Keratinocyte (primary cell): ENCODE measurements around the gene ACADL. TPM values are rescaled to one million over a fixed set of nuclear protein-coding genes. Genes with fewer than 3 reads are reported as not detected.

Experiments
- DNase-seq: peaks from one replicate; pipeline ENCODE4 v3.0.0-alpha.2; 2011; ENCODE audit warnings: low read depth, missing footprints, low spot score
- FAIRE-seq: peaks from 2 replicates; lab custom pipeline; 2011; peaks lifted over from hg19 to GRCh38; lab: Jason Lieb, UNC
- H2AFZ ChIP-seq: 2 replicates; pipeline ENCODE4 v1.6.0; 2012; ENCODE audit warnings: low read length, control low read depth, inconsistent platforms; ENCODE audit not compliant: control insufficient read depth
- H3K27ac ChIP-seq: 2 replicates; pipeline ENCODE4 v1.5.1; 2011; ENCODE audit warnings: low read length; ENCODE audit not compliant: control insufficient read depth, insufficient read depth
- H3K27me3 ChIP-seq: 3 replicates; pipeline ENCODE4 v1.6.0; 2011; ENCODE audit warnings: low read length; ENCODE audit not compliant: control insufficient read depth, insufficient read depth; ENCODE audit errors: extremely low read depth
- H3K36me3 ChIP-seq, 2 experiments: 2 replicates in 1 of 2; 3 replicates in 1 of 2; pipeline ENCODE4 v1.5.1; 2011; ENCODE audit warnings: low read length in 2 of 2, mild to moderate bottlenecking in 1 of 2; ENCODE audit not compliant: control insufficient read depth in 2 of 2, insufficient read depth in 2 of 2; ENCODE audit errors: extremely low read depth in 1 of 2
- H3K4me1 ChIP-seq: 3 replicates; pipeline ENCODE4 v1.5.1; 2011; ENCODE audit warnings: low read length; ENCODE audit not compliant: control insufficient read depth, insufficient read depth; ENCODE audit errors: extremely low read depth
- H3K4me2 ChIP-seq: 3 replicates; pipeline ENCODE4 v1.6.0; 2011; ENCODE audit warnings: low read depth, low read length; ENCODE audit not compliant: control insufficient read depth, insufficient read depth; ENCODE audit errors: extremely low read depth
- H3K4me3 ChIP-seq, 3 experiments: fragments of 200-600 bp in 1 of 3; sonication (generic) in 1 of 3; 2 replicates in 2 of 3; 3 replicates in 1 of 3; pipeline ENCODE4 v1.5.1; 2011 to 2016; ENCODE audit warnings: low read length in 3 of 3, mild to moderate bottlenecking in 3 of 3, control low read depth in 2 of 3, inconsistent platforms in 1 of 3, low read depth in 1 of 3, mixed read lengths in 1 of 3, mixed run types in 1 of 3, moderate library complexity in 1 of 3; ENCODE audit not compliant: control insufficient read depth in 2 of 3, insufficient read depth in 2 of 3; ENCODE audit errors: extremely low read depth in 1 of 3
- H3K79me2 ChIP-seq: 2 replicates; pipeline ENCODE4 v1.6.0; 2012; ENCODE audit warnings: low read length; ENCODE audit not compliant: control insufficient read depth, insufficient read depth
- H3K9ac ChIP-seq: 3 replicates; pipeline ENCODE4 v1.6.0; 2011; ENCODE audit warnings: low read length; ENCODE audit not compliant: control insufficient read depth, insufficient read depth; ENCODE audit errors: extremely low read depth
- H3K9me1 ChIP-seq: 3 replicates; pipeline ENCODE4 v1.6.0; 2011; ENCODE audit warnings: low read length; ENCODE audit not compliant: control insufficient read depth, insufficient read depth; ENCODE audit errors: extremely low read depth
- H3K9me3 ChIP-seq: 2 replicates; pipeline ENCODE4 v1.5.1; 2012; ENCODE audit warnings: low read depth, low read length; ENCODE audit not compliant: control insufficient read depth
- H4K20me1 ChIP-seq: 3 replicates; pipeline ENCODE4 v1.6.0; 2011; ENCODE audit warnings: low read length; ENCODE audit not compliant: control insufficient read depth, insufficient read depth; ENCODE audit errors: extremely low read depth
- CTCF ChIP-seq, 3 experiments: IDR thresholded peaks in 1 of 3; conservative IDR thresholded peaks in 1 of 3; optimal IDR thresholded peaks in 1 of 3; 2 replicates in 2 of 3; 3 replicates in 1 of 3; pipeline versions ENCODE3 to v1.5.1; 2011; ENCODE audit warnings: low read length in 3 of 3, mild to moderate bottlenecking in 3 of 3, moderate library complexity in 2 of 3, control low read depth in 1 of 3, inconsistent platforms in 1 of 3; ENCODE audit not compliant: insufficient read depth in 2 of 3; ENCODE audit errors: extremely low read depth in 1 of 3
- EZH2 ChIP-seq: IDR thresholded peaks from one replicate; pipeline ENCODE4 v1.6.1; 2012; ENCODE audit warnings: inconsistent platforms, mild to moderate bottlenecking, low read length, moderate library complexity
- dilution Hi-C: fragments of 300-500 bp; cut with MboI; formaldehyde crosslinking; loops from one replicate; pipeline ENCODE4 v1.7.0; 2020; ENCODE audit warnings: low sequenced_read_pairs; ENCODE audit not compliant: extremely low pct_ligation_motif_present
- polyA plus RNA-seq, 5 experiments: library from polyadenylated mRNA; depleted of rRNA in 3 of 5; stranded (reverse) in 3 of 5; stranded (forward) in 1 of 5; unstranded in 1 of 5; fragments of >200 nt; gene quantifications; 1 replicate in 1 of 5; 2 replicates in 3 of 5; 3 replicates in 1 of 5; pipeline versions ENCODE4 v1.2.1 to v1.2.3, GENCODE V29; 2011 to 2012; ENCODE audit warnings: missing spikeins in 2 of 5, low read depth in 1 of 5, low replicate concordance in 1 of 5

Gene ACADL
- polyA plus RNA-seq, 1 donor (not counting 4 experiments of a cell fraction or from before 2014, with no cell fraction given): 0.10 TPM

DNA sequence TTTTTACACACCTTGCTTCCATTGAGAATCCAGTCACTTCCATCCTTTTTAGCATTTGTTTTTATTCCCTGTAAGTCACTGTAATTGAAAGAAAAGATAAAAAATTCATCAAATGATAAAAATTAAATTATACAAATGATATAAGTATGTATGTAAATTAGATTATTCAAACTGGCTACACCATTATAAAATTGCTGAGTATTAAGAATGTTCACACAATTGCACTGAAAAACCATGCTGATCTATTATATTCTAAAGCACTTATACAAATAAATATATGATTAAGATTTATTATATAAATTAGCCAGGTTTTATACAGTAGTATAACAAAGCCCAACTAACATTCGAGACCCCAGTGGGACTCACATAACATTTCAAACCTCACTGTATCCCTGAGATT is 15.1 kb downstream of the ACADL start:
- Histone ChIP-seq H3K4me2 (no peak overlapping the region), H3K27me3 (no peaks in the 10 kb centered on the region), H3K9ac (no peak overlapping the region), H3K79me2 (no peaks in the 10 kb centered on the region), H3K4me1 (no peaks in the 10 kb centered on the region), H3K27ac (no peak overlapping the region), H4K20me1 (no peaks in the 10 kb centered on the region), H3K36me3 (no peaks in the 10 kb centered on the region), H3K4me3 (no peak overlapping the region), H2AFZ (no peak overlapping the region), H3K9me3 (no peaks in the 10 kb centered on the region), H3K9me1 (no peaks in the 10 kb centered on the region)
- DNase-seq (no peak), FAIRE-seq (no peak)
- TF ChIP-seq EZH2 (no peak), CTCF (optimal IDR thresholded peaks at IDR 0.05 in 1 of 3, IDR thresholded peaks at IDR 0.05 in 1 of 3, conservative IDR thresholded peaks at IDR 0.05 in 1 of 3; ENCODE audit: extremely low read depth in 1 of 3, insufficient read depth in 2 of 3, low read length in 3 of 3) (no peak)
- dilution Hi-C loops: no loop called here

DNA sequence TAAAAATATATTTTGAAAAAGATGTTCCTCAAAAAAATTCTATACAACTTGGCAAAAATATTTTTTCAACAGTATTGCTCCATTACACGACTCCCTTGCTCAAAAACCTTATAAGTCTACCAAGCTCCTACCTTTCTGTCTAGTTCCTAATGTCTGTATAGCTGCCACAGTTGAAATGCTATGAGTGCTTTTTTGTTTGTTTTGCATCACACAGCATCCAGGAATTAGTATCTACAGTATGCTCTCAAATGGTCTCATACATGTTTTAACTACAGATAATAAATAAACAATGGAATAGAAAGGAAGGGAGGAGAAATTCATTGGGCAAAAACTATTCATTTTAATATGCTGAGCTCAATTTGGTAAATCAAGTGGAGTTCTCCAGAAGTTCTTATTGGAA is 17.3 kb downstream of the ACADL start:
- no peak overlapping the region for H3K4me3 ChIP-seq
- no peak for FAIRE-seq
- H2AFZ ChIP-seq: no peak overlapping the region
- H3K9ac ChIP-seq: no peak overlapping the region
- TF ChIP-seq EZH2 (no peak), CTCF (optimal IDR thresholded peaks at IDR 0.05 in 1 of 3, IDR thresholded peaks at IDR 0.05 in 1 of 3, conservative IDR thresholded peaks at IDR 0.05 in 1 of 3; ENCODE audit: extremely low read depth in 1 of 3, insufficient read depth in 2 of 3, low read length in 3 of 3) (no peak)
- H3K4me2 ChIP-seq: no peak overlapping the region
- H3K9me1 ChIP-seq: no peaks in the 10 kb centered on the region
- H3K79me2 ChIP-seq: no peaks in the 10 kb centered on the region
- DNase-seq: no peak
- H3K27me3 ChIP-seq: no peaks in the 10 kb centered on the region
- H4K20me1 ChIP-seq: no peaks in the 10 kb centered on the region
- dilution Hi-C loops: no loop called here
- H3K27ac ChIP-seq: no peak overlapping the region
- H3K4me1 ChIP-seq: no peaks in the 10 kb centered on the region
- H3K36me3 ChIP-seq: no peaks in the 10 kb centered on the region
- H3K9me3 ChIP-seq: no peaks in the 10 kb centered on the region
